MM.1S (cell line): Measurements from ENCODE around the gene TEX14.

Experiments
- CTCF ChIP-seq: fragments of 300-600 bp; sonication (generic); IDR thresholded peaks from 2 replicates; pipeline ENCODE4 v1.5.1; 2016; ENCODE audit warnings: antibody characterized with exemption, low read length, mixed read lengths
- EZH2 ChIP-seq: fragments of 300-600 bp; sonication (generic); optimal IDR thresholded peaks from 2 replicates; pipeline ENCODE3; 2017; ENCODE audit warnings: low read depth, mild to moderate bottlenecking, antibody characterized with exemption, low read length, mixed read lengths
- EZH2phosphoT487 ChIP-seq: fragments of 300-600 bp; sonication (generic); IDR thresholded peaks from 2 replicates; pipeline ENCODE4 v1.6.1; 2018; ENCODE audit warnings: antibody characterized with exemption, low read length

DNA sequence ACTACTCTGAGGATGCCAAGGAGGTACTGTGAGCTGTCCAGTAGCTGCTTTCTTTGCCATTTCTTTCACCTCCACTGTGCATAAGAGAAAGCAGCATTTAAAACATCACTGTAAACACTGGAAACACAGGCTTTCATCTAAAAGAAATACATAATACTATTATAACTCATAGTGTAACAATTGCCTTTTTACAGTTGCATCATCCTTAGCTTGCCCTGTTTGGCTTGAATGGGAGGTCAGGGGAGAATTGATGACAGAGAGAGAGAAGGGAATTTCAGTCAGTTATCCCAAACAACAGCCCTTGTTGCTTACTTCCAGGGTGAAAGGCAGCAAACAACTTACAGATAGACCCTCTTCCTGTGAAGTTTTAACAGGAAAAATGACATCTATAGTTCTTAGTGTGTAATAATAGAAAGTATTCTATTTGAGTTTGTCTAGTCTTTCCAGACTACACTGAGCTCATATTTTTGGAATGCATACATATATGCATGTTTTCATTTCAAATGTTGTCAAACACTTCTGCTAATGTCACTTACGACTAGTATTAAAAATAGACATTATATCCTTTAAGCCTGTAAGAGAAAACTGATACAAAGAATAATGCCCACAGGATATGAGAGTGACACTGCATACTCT is 105.7 kb downstream of the TEX14 start:
- no peak for TF ChIP-seq CTCF
- no peak for TF ChIP-seq EZH2phosphoT487
- no peak for TF ChIP-seq EZH2
